Measurements from ENCODE around the gene PAIP2. TPM values are rescaled to one million over a fixed set of nuclear protein-coding genes. Genes with fewer than 3 reads are reported as not detected.

PAIP2 gene
- total and polyA plus RNA-seq, 2 of the 4 experiments (the other 2 are of a cell fraction): 41.9 to 59.5 TPM

- Histone ChIP-seq H3K9me1 (ENCODE audit: insufficient read depth, low read length) (peaks cover 3% of the 10 kb centered on the region), H2BK15ac (ENCODE audit: low read depth, low read length) (no peak overlapping the region), H2AK9ac (replicated peaks; ENCODE audit: low read depth, low read length, poor library complexity) (no peak overlapping the region), H3K56ac (ENCODE audit: extremely low read depth, insufficient read depth, low read length) (no peak overlapping the region), H3K23ac (ENCODE audit: low read depth, low read length) (no peak overlapping the region), H4K20me1 (ENCODE audit: insufficient read depth, low read length) (peaks cover 22% of the 10 kb centered on the region), H4K5ac (ENCODE audit: low read depth, low read length) (no peak overlapping the region), H3K27ac (ENCODE audit: insufficient read depth, low read length) (no peak overlapping the region), H2BK20ac (ENCODE audit: low read depth, low read length) (no peak overlapping the region), H3K14ac (replicated peaks; ENCODE audit: low read depth, low read length) (no peak overlapping the region), H3K9me3 (ENCODE audit: control insufficient read depth, insufficient read depth, low read length) (no peaks in the 10 kb centered on the region), H3K27me3 (ENCODE audit: control insufficient read depth, insufficient read depth, low read length) (no peaks in the 10 kb centered on the region), H3K4me2 (ENCODE audit: low read depth, low read length) (no peak overlapping the region), H3K9ac (ENCODE audit: low read depth, low read length) (no peak overlapping the region), H3K4me1 (ENCODE audit: control insufficient read depth, insufficient read depth, low read length) (peaks cover 4% of the 10 kb centered on the region), H2AFZ (replicated peaks; ENCODE audit: low read length, poor library complexity) (no peak overlapping the region), H2AK5ac (ENCODE audit: low read depth, low read length) (no peak overlapping the region), H2BK5ac (ENCODE audit: low read depth, low read length, poor library complexity, severe bottlenecking) (no peak overlapping the region), H2BK120ac (ENCODE audit: low read depth, low read length) (no peak overlapping the region), H3K79me1 (ENCODE audit: low read depth in 1 of 2, low read length in 2 of 2) (peaks cover 11 to 31% of the 10 kb centered on the region in 2 experiments), H3K4ac (ENCODE audit: low read depth, low read length) (no peak overlapping the region), H3K18ac (ENCODE audit: low read depth, low read length) (no peak overlapping the region), H4K91ac (ENCODE audit: insufficient read depth, low read depth, low read length) (no peak overlapping the region), H3K4me3 (ENCODE audit: insufficient read depth, low read depth, low read length) (no peak overlapping the region), H4K8ac (ENCODE audit: low read depth in 2 of 2, low read length in 2 of 2) (no peak overlapping the region), H3K36me3 (ENCODE audit: control insufficient read depth, insufficient read depth, low read length) (peaks cover 13% of the 10 kb centered on the region)
- ATAC-seq (ENCODE audit: low read depth) (no peak), DNase-seq (no peak)
- in situ Hi-C loops (cut with MboI; ENCODE audit: low sequenced_read_pairs): no loop called here
- POLR2A ChIA-PET (ENCODE audit: unreplicated experiment): interaction anchor here (0.7 kb wide), 1 partner anchor 944 kb away, joined by 7 read pairs; no protein-coding TSS in a partner anchor
- intact Hi-C loops (cut with micrococcal nuclease): no loop called here
- TF ChIP-seq CTCF (conservative IDR thresholded peaks at IDR 0.05; ENCODE audit: low read depth, low read length): no peak
- TF ChIP-seq NFE2L2 (IDR thresholded peaks at IDR 0.05; ENCODE audit: low read depth, low read length): no peak
- TF ChIP-seq RAD21 (IDR thresholded peaks at IDR 0.05; ENCODE audit: low read length): no peak
- TF ChIP-seq BHLHE40 (IDR thresholded peaks at IDR 0.05; ENCODE audit: low read depth, low read length): no peak
- no peak for TF ChIP-seq CEBPB (IDR thresholded peaks at IDR 0.05; ENCODE audit: low read depth, low read length)
- TF ChIP-seq MXI1 (IDR thresholded peaks at IDR 0.05; ENCODE audit: borderline replicate concordance, low read depth, low read length): no peak
- TF ChIP-seq MAFK (IDR thresholded peaks at IDR 0.05; ENCODE audit: low read depth, low read length): no peak
- no peak for TF ChIP-seq RCOR1 (IDR thresholded peaks at IDR 0.05; ENCODE audit: insufficient replicate concordance, low read length)
- TF ChIP-seq POLR2A (IDR thresholded peaks at IDR 0.05; ENCODE audit: low read depth, low read length): no peak
- TF ChIP-seq USF2 (IDR thresholded peaks at IDR 0.05; ENCODE audit: low read depth, low read length): no peak
- TF ChIP-seq CHD1 (IDR thresholded peaks at IDR 0.05; ENCODE audit: low read depth, low read length): no peak
- TF ChIP-seq RFX5 (IDR thresholded peaks at IDR 0.05; ENCODE audit: low read depth, low read length): no peak
- TF ChIP-seq FOS (IDR thresholded peaks at IDR 0.05; ENCODE audit: low read depth, low read length): no peak
- no peak for TF ChIP-seq ELK1 (IDR thresholded peaks at IDR 0.05; ENCODE audit: borderline replicate concordance, low read depth, low read length)
- no peak for TF ChIP-seq SMC3 (IDR thresholded peaks at IDR 0.05; ENCODE audit: low read depth, low read length)
- no peak for TF ChIP-seq MAZ (IDR thresholded peaks at IDR 0.05; ENCODE audit: borderline replicate concordance, low read depth, low read length)
- CTCF ChIA-PET: no interaction called here
- BruUV-seq (replicated peaks): no TSS peak
- no CpG with 5 or more reads among the region's 6 CpGs for WGBS, 2 experiments (ENCODE audit: extremely low coverage in 2 of 2, insufficient read length in 1 of 2)
- dilution Hi-C loops (cut with HindIII; ENCODE audit: low sequenced_read_pairs, unreplicated experiment): no loop called here
These were observed 5.8 kb upstream of the PAIP2 start for GRCh38 chr5:139335811-139336210.

Data from IMR-90 (cell line).